ENCODE results near the gene SLC22A23.

Gene SLC22A23

GRCh38 chr6:3425574-3425973 lies 31.3 kb downstream of the SLC22A23 start:
- Histone ChIP-seq H3K27ac (ENCODE audit: low read length) (no peak overlapping the region), H3K36me3 (ENCODE audit: insufficient read depth, low read depth, low read length) (no peaks in the 10 kb centered on the region), H3K4me1 (ENCODE audit: insufficient read depth, low read length) (peaks cover 49% of the 10 kb centered on the region)

DNA sequence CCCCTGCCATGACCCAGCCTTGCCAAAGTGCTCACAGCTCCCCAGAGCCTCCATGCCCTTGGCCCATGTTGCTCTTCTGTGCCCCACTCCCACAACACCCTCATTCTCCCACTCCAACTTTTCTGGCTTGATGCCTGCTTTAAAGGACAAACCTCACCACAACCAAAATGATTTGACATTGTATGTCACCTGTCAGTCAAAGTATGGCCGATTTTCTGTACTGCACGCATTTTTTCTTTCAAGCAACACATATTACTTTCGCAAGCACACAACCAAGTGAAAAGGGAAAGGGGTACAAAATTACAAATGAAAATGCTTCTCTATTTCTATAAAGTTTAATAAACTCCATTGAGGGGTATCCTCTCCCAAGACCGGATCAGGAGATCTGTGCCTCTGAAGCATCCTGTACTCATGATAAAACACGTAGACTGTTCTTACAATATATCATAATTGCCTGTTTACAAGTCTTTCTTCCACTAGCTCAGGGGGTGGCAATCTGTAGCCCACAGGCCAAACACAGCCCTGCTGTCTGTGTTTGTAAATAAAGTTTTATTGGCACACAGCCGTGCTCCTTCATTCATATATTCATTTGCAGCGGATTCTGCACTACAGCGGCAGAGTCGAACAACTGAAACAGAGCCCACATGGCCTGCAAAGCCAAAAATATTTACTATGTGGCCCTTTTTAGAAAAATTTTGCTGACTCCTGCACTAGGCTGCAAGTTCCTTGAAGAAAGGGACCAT lies 32.5 kb downstream of the SLC22A23 start:
- peak overlapping the region; percentile 62 for H3K27ac ChIP-seq (ENCODE audit: low read length)
- peak overlapping the region; percentile 48; the same call in 1 of the 2 replicates for H3K4me3 ChIP-seq (ENCODE audit: low read length)
- H3K4me1 ChIP-seq (ENCODE audit: insufficient read depth, low read length), result peaks cover 59% of the 10 kb centered on the region
- no peaks in the 10 kb centered on the region for H3K27me3 ChIP-seq (ENCODE audit: insufficient read depth, low read length)
- peak overlapping the region; percentile 31; the same call in 1 of the 2 replicates for H3K9ac ChIP-seq (ENCODE audit: low read depth, low read length)
- no peaks in the 10 kb centered on the region for H3K9me3 ChIP-seq (ENCODE audit: insufficient read depth, low read depth, low read length)
- no peaks in the 10 kb centered on the region for H3K36me3 ChIP-seq (ENCODE audit: insufficient read depth, low read depth, low read length)

More at GRCh38 chr6:3425574-3425973, 31.3 kb downstream of the SLC22A23 start:
- Histone ChIP-seq H3K27me3 (ENCODE audit: insufficient read depth, low read length) (no peaks in the 10 kb centered on the region), H3K9ac (ENCODE audit: low read depth, low read length) (no peak overlapping the region), H3K4me3 (ENCODE audit: low read length) (no peak overlapping the region), H3K9me3 (ENCODE audit: insufficient read depth, low read depth, low read length) (no peaks in the 10 kb centered on the region)

GRCh38 chr6:3423439-3424184 lies 33.2 kb downstream of the SLC22A23 start:
- peak overlapping the region; percentile 48 for H3K4me3 ChIP-seq (ENCODE audit: low read length)
- peak overlapping the region; percentile 62 for H3K27ac ChIP-seq (ENCODE audit: low read length)
- no peaks in the 10 kb centered on the region for H3K27me3 ChIP-seq (ENCODE audit: insufficient read depth, low read length)
- peaks cover 61% of the 10 kb centered on the region for H3K4me1 ChIP-seq (ENCODE audit: insufficient read depth, low read length)
- H3K9me3 ChIP-seq (ENCODE audit: insufficient read depth, low read depth, low read length), result no peaks in the 10 kb centered on the region
- H3K9ac ChIP-seq (ENCODE audit: low read depth, low read length), result peak overlapping the region; percentile 47; the same call in 1 of the 2 replicates
- no peaks in the 10 kb centered on the region for H3K36me3 ChIP-seq (ENCODE audit: insufficient read depth, low read depth, low read length)

GRCh38 chr6:3422435-3423070 lies 34.3 kb downstream of the SLC22A23 start:
- H3K27ac ChIP-seq (ENCODE audit: low read length), result peak overlapping the region; percentile 62
- peak overlapping the region; percentile 47; the same call in 1 of the 2 replicates for H3K9ac ChIP-seq (ENCODE audit: low read depth, low read length)
- no peaks in the 10 kb centered on the region for H3K36me3 ChIP-seq (ENCODE audit: insufficient read depth, low read depth, low read length)
- H3K4me3 ChIP-seq (ENCODE audit: low read length), result no peak overlapping the region; the same call in 1 of the 2 replicates
- H3K9me3 ChIP-seq (ENCODE audit: insufficient read depth, low read depth, low read length), result no peaks in the 10 kb centered on the region
- H3K27me3 ChIP-seq (ENCODE audit: insufficient read depth, low read length), result no peaks in the 10 kb centered on the region
- peaks cover 67% of the 10 kb centered on the region for H3K4me1 ChIP-seq (ENCODE audit: insufficient read depth, low read length)

DNA sequence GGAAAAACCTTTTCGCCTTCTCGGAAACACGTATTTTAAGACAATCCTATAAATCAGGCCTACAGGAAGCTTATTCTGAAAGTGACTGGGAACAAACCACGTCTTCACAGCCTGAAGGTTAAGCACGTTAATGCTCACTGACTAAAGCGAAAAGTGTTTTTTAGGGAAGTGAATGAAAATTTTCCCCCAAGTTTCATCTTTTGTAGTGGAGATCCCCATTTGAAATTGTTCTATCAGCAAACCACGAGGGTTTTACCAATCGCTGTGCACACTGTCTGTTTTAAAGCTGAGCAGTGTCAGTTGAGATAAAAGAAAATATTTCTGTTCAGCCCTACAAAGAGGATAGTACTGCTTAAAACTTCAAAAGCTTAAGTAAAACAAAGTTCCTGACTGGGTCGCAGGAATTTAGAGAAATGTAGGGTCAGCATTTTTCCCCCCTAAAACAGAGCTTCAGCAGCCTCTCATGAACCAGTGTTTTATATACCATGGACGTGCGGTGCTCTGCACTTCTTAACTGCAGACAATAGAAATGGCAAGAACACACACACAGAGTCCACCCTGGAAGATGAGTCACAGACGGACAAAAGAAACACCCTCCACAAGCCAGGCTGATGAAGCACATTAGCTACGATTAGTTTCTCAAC lies 34.9 kb downstream of the SLC22A23 start:
- H3K36me3 ChIP-seq (ENCODE audit: insufficient read depth, low read depth, low read length), result no peaks in the 10 kb centered on the region
- no peaks in the 10 kb centered on the region for H3K27me3 ChIP-seq (ENCODE audit: insufficient read depth, low read length)
- H3K4me3 ChIP-seq (ENCODE audit: low read length), result no peak overlapping the region
- H3K9me3 ChIP-seq (ENCODE audit: insufficient read depth, low read depth, low read length), result no peaks in the 10 kb centered on the region
- H3K4me1 ChIP-seq (ENCODE audit: insufficient read depth, low read length), result peaks cover 71% of the 10 kb centered on the region
- peak overlapping the region; percentile 47; the same call in 1 of the 2 replicates for H3K9ac ChIP-seq (ENCODE audit: low read depth, low read length)
- peak overlapping the region; percentile 62 for H3K27ac ChIP-seq (ENCODE audit: low read length)

DNA sequence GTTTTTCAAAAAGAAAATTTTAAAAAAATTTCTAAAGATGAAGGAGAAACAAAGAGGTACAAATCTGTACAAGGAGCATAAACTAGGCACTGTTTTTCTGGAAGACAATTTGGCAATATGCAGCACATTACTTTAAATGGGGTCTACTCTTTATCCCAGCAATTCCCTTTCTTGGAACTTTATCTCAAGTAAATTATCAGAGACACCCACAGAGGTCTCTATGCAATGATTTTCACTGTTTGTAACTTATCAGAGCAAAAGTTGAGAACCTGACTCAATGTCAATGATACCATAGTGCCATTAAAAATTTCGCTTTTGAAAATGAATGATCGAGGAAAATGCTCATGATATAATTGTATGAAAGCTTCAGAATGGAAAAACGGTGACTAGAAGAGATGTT lies 35.7 kb downstream of the SLC22A23 start:
- peaks cover 64% of the 10 kb centered on the region for H3K4me1 ChIP-seq (ENCODE audit: insufficient read depth, low read length)
- no peaks in the 10 kb centered on the region for H3K9me3 ChIP-seq (ENCODE audit: insufficient read depth, low read depth, low read length)
- peak overlapping the region; percentile 47; the same call in 1 of the 2 replicates for H3K9ac ChIP-seq (ENCODE audit: low read depth, low read length)
- H3K27ac ChIP-seq (ENCODE audit: low read length), result peak overlapping the region; percentile 53
- H3K27me3 ChIP-seq (ENCODE audit: insufficient read depth, low read length), result no peaks in the 10 kb centered on the region
- no peaks in the 10 kb centered on the region for H3K36me3 ChIP-seq (ENCODE audit: insufficient read depth, low read depth, low read length)
- no peak overlapping the region for H3K4me3 ChIP-seq (ENCODE audit: low read length)

- Histone ChIP-seq H3K4me3 (ENCODE audit: low read length) (no peak overlapping the region), H3K27ac (ENCODE audit: low read length) (peak overlapping the region; percentile 4), H3K4me1 (ENCODE audit: insufficient read depth, low read length) (peaks cover 75% of the 10 kb centered on the region), H3K9me3 (ENCODE audit: insufficient read depth, low read depth, low read length) (no peaks in the 10 kb centered on the region), H3K27me3 (ENCODE audit: insufficient read depth, low read length) (no peaks in the 10 kb centered on the region), H3K36me3 (ENCODE audit: insufficient read depth, low read depth, low read length) (no peaks in the 10 kb centered on the region), H3K9ac (ENCODE audit: low read depth, low read length) (no peak overlapping the region)
Observed at GRCh38 chr6:3419624-3420272, 37.1 kb downstream of the SLC22A23 start.

DNA sequence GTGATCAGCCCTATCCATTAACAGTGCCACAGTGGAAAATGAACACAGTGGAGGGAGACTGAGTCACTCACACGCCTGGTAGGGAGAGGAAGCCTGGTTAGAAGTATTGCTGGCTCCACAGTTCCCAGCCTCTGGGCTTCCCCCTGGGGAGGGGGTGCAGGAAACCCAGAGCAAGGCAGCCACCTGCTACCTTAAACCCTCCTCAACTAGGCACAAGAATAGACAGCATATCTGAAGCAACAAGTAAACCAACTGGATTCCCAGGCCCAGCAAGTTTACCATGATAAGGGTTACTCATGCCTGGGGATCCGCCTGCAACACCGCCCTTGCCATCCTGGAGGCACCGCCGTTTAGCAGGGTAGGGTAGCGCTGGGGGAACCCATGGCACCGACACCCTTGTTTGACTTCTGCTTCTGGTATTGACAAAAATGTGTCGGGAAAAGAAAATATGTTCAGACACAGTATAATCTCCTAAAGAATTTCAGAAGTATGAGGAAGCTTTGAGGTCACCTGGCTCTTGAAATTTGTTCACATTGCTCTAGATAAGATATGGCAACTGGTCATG lies 38.3 kb downstream of the SLC22A23 start:
- H3K4me3 ChIP-seq (ENCODE audit: low read length), result no peak overlapping the region
- no peaks in the 10 kb centered on the region for H3K36me3 ChIP-seq (ENCODE audit: insufficient read depth, low read depth, low read length)
- H3K4me1 ChIP-seq (ENCODE audit: insufficient read depth, low read length), result peaks cover 75% of the 10 kb centered on the region
- no peaks in the 10 kb centered on the region for H3K9me3 ChIP-seq (ENCODE audit: insufficient read depth, low read depth, low read length)
- H3K9ac ChIP-seq (ENCODE audit: low read depth, low read length), result no peak overlapping the region
- no peak overlapping the region for H3K27ac ChIP-seq (ENCODE audit: low read length)
- no peaks in the 10 kb centered on the region for H3K27me3 ChIP-seq (ENCODE audit: insufficient read depth, low read length)

DNA sequence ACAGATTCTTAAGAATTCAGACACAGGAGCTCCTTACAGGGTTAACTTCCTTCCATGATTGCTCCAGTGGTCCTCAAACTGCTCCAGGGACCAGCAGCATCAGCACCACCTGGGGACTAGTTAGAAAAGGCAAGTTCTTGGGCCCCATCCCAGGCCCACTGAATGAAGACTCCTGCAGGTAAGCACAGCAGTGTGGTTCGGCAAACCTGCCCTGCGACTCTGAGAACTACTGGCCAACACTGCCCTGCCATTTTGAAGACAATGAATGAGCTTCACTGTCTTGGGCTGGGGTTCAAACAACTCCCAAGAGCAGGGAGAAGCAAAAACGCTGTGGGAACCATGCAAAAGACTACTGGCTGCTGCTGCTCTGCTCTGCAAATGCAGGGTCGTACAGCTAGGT lies 39.4 kb downstream of the SLC22A23 start:
- Histone ChIP-seq H3K9me3 (ENCODE audit: insufficient read depth, low read depth, low read length) (no peaks in the 10 kb centered on the region), H3K4me1 (ENCODE audit: insufficient read depth, low read length) (peaks cover 65% of the 10 kb centered on the region), H3K27me3 (ENCODE audit: insufficient read depth, low read length) (no peaks in the 10 kb centered on the region), H3K36me3 (ENCODE audit: insufficient read depth, low read depth, low read length) (peaks cover 6% of the 10 kb centered on the region; the same call in 1 of the 2 replicates), H3K9ac (ENCODE audit: low read depth, low read length) (no peak overlapping the region), H3K4me3 (ENCODE audit: low read length) (no peak overlapping the region), H3K27ac (ENCODE audit: low read length) (no peak overlapping the region)

DNA sequence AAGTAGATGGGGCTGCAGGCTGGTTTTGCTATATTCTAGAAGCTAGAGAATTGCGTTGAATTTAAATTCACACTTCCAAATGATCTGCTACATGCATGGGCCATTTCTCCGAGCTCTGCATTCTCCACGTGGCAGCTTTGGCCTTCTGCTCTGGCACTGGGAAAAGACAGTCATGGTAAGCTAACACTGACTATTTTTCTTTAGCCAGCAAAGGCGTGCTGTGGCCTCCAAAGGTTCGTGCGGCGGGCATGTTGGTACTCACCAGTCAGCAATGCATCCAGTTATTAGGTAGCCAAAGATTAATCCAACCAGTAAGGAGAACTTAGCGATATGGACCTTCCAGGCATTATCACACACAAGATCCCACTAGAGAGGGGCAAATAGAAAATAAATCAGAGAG lies 41.4 kb downstream of the SLC22A23 start:
- Histone ChIP-seq H3K4me3 (ENCODE audit: low read length) (no peak overlapping the region; the same call in 1 of the 2 replicates), H3K9ac (ENCODE audit: low read depth, low read length) (peak overlapping the region; percentile 16; the same call in 1 of the 2 replicates), H3K9me3 (ENCODE audit: insufficient read depth, low read depth, low read length) (no peaks in the 10 kb centered on the region), H3K4me1 (ENCODE audit: insufficient read depth, low read length) (peaks cover 51% of the 10 kb centered on the region), H3K27ac (ENCODE audit: low read length) (peak overlapping the region; percentile 7), H3K27me3 (ENCODE audit: insufficient read depth, low read length) (no peaks in the 10 kb centered on the region), H3K36me3 (ENCODE audit: insufficient read depth, low read depth, low read length) (peaks cover 10% of the 10 kb centered on the region; the same call in 1 of the 2 replicates)

All from iPS-20b (cell line).